PFSK-1 (cell line): ENCODE measurements around the gene GRIN3A.

Experiments used
- FOXP2 ChIP-seq: optimal IDR thresholded peaks from 2 replicates; pipeline ENCODE3; 2011; ENCODE audit warnings: borderline replicate concordance, control low read depth, inconsistent platforms; ENCODE audit not compliant: insufficient read depth; ENCODE audit errors: extremely low read length, extremely low read depth
- POLR2AphosphoS5 ChIP-seq: IDR thresholded peaks from 2 replicates; pipeline ENCODE4 v1.6.1; 2012; ENCODE audit warnings: low read depth, mild to moderate bottlenecking, control low read depth, low read length, moderate library complexity
- REST ChIP-seq, 2 experiments: IDR thresholded peaks; 2 replicates each; pipeline versions ENCODE4 v1.6.1 to v1.8.0; 2011 to 2012; ENCODE audit warnings: low read depth in 2 of 2, low read length in 2 of 2, control low read depth in 1 of 2, inconsistent platforms in 1 of 2, mild to moderate bottlenecking in 1 of 2, moderate library complexity in 1 of 2; ENCODE audit not compliant: insufficient read depth in 1 of 2
- SIN3A ChIP-seq: IDR thresholded peaks from 2 replicates; pipeline ENCODE4 v1.6.1; 2012; ENCODE audit warnings: mild to moderate bottlenecking, low read length, moderate library complexity, borderline replicate concordance; ENCODE audit not compliant: insufficient read depth
- TAF1 ChIP-seq: IDR thresholded peaks from 2 replicates; pipeline ENCODE4 v1.6.1; 2012; ENCODE audit warnings: low read length, control low read depth, borderline replicate concordance; ENCODE audit not compliant: insufficient read depth

GRIN3A gene

DNA sequence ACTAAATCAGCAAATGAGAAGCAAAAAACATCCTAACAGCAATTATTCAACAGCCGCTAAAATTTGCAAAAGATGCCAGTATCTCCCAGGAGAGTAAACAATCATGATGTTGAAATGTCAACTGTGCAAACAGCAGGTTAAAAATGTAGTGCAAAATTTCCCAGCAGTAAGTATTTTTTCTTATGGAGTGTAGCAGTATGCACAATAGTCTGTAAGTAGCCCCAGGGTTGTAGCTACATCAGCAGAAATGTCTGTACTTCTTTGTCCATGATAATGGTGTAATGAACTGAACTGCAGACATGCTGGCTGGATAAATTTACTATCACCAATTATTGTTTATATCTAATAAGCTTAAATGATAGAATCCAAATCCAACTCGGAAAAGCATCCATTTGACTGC is 31.4 kb downstream of the GRIN3A start:
- no peak for TF ChIP-seq FOXP2
- no peak for TF ChIP-seq REST (IDR thresholded peaks at IDR 0.05; ENCODE audit: insufficient read depth in 1 of 2, low read depth in 2 of 2, low read length in 2 of 2)
- TF ChIP-seq SIN3A = no peak
- no peak for TF ChIP-seq TAF1
- TF ChIP-seq POLR2AphosphoS5 = no peak

- TF ChIP-seq REST (IDR thresholded peaks at IDR 0.05; ENCODE audit: insufficient read depth in 1 of 2, low read depth in 2 of 2, low read length in 2 of 2) = no peak
- TF ChIP-seq SIN3A = no peak
- TF ChIP-seq FOXP2 = no peak
- TF ChIP-seq POLR2AphosphoS5 = no peak
- TF ChIP-seq TAF1 = no peak
Observed at GRCh38 chr9:101706261-101706798, 32.1 kb downstream of the GRIN3A start.

- TF ChIP-seq FOXP2 = no peak
- no peak for TF ChIP-seq REST (IDR thresholded peaks at IDR 0.05; ENCODE audit: insufficient read depth in 1 of 2, low read depth in 2 of 2, low read length in 2 of 2)
- no peak for TF ChIP-seq SIN3A
- TF ChIP-seq TAF1 = no peak
- no peak for TF ChIP-seq POLR2AphosphoS5
Observed at GRCh38 chr9:101705135-101705661, 33.2 kb downstream of the GRIN3A start.

DNA sequence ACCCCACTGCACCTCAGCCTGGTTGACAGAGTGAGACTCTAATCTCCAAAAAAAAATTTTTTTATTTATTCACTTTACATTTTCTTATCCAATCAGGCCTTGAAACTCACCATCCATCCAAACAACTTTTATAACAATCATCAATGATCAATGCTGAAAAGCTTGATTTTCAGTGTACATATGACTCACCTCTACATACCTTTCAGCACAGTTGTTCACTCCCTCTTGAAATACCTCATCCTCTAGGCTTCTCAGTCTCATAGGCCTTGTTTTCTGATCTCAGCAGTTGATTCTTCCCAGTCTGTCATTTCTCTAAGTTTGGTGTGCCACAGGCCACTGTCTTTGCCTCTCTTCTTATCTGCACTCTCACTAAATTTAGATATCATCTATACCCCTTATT is 36.2 kb downstream of the GRIN3A start:
- TF ChIP-seq POLR2AphosphoS5 (no peak), REST (IDR thresholded peaks at IDR 0.05; ENCODE audit: insufficient read depth in 1 of 2, low read depth in 2 of 2, low read length in 2 of 2) (no peak), TAF1 (no peak), SIN3A (no peak), FOXP2 (no peak)
